TTC549 (cell line): ENCODE results near the gene BACH2.
"Not testable (repeated sequence)": the region's sequence is repeated elsewhere in the genome, so short reads cannot be mapped to it uniquely, and the experiment has no call there.

ENCODE experiments used
- FAIRE-seq: peaks from 2 replicates; lab custom pipeline; 2012; peaks lifted over from hg19 to GRCh38; lab: Jason Lieb, UNC

The BACH2 gene

DNA sequence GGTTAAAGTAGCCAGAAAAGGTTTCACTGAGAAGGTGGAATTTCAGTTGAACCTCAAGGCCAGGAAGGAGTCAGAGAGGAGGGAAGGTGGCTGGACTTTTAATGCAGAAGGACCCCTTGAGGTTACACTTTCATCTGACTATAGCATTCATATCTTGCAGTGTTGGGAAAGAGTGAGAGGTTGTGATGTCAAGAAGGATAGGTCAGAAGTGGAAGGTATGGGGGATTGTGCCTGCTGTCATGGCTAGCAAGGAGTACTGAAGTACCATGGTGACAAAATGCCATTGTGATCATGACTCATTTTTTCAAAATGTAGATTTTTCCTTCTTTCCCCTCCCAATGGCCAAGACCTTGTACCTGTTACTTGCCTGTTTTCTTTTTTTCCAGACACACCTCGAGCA, 5.2 kb upstream of the BACH2 start:
- FAIRE-seq, result no peak

GRCh38 chr6:90298459-90299053, 1.9 kb upstream of the BACH2 start:
- FAIRE-seq, result no peak

DNA sequence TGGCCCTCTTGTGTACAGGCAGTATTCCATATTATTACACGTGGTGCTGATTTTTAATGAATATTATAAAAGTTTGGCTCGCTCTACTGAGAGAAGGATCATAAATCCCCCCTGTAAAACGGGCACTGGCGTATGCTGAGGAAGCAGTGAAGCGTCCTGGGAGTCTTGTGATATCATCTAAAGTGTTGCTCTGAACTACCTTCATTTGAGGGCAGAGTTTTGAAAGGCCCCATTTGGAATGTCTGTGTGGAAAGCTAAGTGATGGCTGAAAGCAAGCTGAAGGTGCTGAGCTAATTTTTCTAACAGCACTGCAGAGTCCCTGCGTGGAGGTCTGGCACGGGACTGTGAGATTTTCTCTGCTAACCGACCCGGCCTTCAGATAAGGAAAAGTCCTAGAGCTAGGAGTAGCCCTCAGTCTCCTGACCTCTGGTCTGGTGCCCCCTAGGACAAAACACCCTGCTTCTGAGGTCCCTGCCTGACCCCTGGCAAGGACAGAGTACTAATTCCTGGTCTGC, 1.3 kb upstream of the BACH2 start:
- FAIRE-seq, result no peak

DNA sequence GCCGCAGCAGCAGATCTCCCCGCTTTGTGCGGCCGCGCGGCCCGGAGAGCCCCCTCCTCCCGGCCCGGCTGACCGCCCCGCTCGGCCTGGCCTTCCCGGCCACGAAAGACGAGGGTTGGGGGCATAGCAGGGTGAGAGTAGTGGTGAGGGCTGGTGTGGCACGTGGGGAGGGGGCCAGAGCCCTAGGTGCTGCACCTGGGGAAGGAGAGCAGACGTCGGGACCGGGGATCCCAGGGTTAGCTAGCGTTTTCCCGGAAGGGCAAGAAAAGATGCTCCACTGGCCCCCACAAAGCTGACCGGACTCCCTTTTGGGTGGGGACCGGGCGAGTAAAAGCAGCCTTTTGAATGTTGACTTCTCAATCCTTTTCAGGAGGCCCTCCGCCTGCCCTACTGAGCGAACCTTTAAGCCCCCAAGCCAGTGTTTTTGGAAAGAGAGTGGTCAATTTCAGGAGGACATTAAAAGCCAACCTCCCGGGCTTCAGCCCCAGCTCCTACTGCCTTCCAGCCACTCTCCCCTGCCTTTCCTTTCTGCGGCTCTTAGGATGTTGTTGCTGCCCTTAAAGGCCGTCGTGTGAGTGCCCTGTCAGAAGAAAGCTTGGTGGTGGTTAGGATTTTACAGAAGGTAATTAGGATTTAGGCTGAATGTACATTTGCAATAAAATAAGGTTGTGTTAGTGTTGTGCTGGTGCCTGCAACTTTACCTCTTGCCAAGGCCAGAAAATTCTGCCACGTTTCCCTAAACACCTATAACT, 648 bp upstream of the BACH2 start:
- FAIRE-seq, result no peak

DNA sequence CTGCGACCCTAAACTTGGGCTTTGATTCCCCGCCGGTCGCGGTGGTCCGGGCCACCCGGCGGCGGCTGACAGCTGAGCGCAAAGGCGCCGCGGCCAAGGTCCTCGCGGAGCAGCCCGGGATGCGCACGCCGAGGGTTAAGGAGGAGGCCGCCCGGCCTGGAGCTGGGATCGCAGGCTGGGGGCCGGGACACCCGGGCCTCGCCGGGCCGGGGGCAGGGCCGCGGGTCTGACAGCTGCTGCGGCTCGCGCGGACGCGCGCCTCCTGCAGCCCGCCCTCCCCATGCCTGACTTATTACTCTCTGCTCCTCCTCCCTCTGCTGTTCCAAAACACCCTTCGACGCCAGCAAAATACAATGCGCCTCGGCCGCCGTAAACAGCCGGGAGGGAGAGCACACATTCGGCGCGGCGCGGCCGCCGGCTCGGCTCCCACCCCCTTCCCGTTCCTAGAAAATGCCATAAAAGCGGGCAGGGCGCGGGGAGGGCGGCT, 746 bp downstream of the BACH2 start:
- FAIRE-seq, result no peak

DNA sequence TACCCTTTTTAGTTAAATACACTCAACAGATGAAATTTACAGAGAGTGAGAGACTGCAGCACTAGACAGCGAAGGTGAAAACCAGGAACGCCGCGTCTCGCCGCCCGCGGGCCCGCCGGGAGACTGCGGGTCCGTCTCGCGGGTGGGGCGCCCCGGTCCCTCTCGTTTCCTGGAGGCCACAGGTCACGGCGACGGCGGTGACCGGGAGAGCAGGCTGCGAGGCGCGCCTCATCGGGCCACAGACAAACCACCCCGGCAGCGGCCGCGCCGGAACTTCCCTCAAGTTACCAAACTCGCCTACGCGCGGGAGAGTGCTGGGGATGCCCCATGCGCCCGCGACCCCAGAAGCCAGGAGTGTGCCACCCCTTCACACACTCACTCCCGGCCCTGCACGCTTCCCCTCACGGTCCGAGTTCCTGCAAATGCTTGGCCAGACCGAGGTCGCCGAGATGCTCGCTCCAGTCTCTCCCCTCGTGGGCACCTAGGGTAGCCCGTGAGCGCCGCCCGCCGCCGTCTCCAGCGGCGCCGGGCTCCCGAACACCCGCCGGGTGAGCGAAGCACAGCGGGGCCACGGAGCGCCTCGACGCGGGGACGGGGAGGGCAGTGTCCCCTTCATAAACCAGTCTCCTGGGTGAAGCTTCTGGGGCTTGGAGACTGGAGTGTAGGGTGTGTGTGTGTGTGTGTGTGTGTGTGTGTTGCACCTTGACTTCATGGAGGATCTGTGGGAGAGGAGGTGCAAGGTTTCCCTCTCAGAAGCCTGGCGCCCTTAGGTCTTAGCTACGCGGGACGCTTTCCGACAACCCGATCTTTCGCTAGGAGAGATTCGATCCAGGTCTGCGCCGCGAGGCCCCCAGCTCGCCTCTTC, 1.4 kb downstream of the BACH2 start:
- FAIRE-seq, result no peak

GRCh38 chr6:90294614-90294988, 2.0 kb downstream of the BACH2 start:
- no peak for FAIRE-seq

DNA sequence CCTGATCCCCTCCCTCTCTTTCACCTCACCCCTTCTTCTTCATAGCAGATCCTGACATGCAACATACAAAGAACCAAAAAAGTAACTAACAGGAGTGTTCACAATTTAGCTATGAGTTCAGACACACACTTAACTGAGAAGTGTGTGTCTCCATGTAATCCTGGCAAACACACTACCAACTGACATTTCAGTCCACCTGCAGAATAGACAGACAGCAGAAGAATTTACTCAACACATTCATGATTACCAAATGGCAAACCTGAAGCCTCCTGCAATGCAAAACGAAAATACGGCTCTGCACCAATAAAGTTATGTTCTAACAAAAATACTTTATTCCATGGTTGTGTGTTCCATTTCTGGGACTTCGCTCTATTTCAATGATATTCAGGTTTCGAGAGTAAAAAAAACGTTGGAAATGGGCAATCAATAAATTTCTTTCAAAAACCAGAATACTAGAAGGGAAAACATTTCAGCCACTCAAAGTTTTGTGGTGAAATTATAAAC, 2.6 kb downstream of the BACH2 start:
- FAIRE-seq, result no peak

DNA sequence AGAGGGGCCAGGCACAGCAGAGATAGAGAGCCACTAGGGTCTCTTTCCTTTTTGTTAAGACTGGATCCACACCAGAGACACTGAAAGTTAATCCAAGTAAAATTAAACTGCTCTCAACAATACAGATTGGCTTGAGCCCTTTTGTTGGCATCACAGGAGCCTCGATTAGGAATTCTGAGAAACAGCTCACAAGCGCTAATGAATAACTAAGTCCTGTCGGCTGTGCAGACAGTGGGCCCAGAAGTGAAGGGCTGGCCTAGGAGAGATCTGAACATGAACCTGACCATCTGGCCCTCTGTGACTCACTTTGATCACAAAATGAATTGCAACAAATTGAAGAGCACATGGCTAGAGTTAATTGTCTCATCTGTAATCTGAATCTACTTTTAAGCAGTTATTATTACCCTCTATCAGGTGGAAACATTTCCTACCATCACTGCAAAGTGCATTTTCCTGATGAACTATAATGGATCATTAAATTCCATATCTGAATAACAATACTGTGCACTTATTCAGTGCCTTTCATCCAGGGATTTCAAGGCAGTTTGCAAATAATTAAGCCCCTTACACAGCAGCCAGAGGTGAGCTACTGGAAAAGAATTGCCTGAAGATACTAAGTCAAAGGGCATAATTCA, 3.2 kb downstream of the BACH2 start:
- no peak for FAIRE-seq

DNA sequence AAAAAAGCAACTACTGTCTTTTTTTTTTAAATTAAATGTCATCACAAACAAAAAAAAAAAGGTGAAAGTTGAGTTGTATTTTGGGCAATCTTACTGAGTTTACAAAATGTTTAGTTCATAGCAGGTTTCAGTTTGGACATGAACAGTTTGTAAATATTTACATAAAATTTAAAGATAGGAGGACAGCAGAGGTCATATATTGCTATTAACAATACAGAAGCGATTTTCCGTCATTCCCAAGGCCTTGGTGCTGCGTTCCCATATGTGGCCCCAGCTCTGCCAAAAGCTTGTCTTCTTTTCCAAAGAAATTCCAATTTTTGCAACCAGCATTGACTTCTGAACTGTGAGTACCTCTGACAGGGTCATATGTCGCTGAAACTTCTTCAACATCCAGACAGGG, 5.1 kb downstream of the BACH2 start:
- FAIRE-seq, result no peak

DNA sequence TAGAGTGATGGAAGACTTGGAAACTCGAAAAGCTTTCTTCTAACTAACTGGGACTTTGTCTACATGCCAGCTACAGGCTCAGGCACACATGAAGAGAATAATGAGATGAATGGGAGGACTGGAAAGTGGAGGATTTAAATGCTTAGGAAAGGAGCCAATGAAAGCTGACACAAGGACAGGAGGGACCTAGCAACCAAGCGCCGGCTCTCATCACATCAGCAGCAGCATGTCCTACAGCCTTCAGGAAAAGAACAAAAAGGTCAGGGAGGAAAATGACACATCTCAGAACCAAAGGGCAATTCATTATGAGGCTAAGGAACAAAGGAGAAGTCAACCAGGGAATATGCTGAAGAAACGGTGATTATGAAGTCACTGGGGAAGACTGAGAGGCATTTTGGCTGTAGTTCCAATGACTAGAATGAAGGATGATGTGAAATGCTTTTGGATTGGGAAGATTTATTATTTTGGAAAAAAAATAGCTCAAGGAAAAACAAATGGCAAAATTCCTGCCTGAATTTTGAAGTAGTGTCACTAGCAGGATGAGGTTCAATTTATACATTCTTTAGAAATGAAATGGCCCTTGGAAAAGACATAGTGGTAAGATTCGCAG, 5.7 kb downstream of the BACH2 start:
- FAIRE-seq, result no peak

- no peak for FAIRE-seq
Observed at GRCh38 chr6:90289902-90290301, 6.7 kb downstream of the BACH2 start.

GRCh38 chr6:90288404-90288803, 8.2 kb downstream of the BACH2 start:
- no peak for FAIRE-seq

DNA sequence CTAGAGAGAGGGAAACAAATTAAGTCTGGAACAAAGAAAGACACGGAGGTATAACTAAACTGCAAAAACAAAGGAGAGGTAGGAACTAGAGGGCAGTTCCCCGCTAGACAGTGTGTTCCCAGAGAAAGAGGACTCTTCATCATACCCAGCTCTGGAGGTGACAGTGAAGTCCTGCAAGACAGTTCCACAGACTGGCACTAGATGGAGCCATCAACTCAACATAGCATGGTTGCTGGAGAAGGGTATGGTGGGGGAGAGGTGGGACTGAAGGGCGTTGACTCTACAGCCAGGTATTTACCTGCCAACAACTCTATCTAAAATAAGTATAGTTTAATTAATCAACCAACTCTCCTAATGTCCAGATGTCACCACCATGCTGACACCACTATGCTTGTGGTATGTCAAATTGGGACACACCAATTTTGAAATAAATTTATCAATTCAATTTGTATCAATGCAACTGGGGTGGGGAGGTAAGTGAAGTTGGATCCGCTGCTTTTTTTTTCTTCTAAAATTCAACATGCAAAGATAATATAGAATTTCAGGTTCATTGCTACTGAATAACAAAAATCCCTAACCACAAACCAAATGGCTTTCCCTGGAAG, 9.7 kb downstream of the BACH2 start:
- no peak for FAIRE-seq

DNA sequence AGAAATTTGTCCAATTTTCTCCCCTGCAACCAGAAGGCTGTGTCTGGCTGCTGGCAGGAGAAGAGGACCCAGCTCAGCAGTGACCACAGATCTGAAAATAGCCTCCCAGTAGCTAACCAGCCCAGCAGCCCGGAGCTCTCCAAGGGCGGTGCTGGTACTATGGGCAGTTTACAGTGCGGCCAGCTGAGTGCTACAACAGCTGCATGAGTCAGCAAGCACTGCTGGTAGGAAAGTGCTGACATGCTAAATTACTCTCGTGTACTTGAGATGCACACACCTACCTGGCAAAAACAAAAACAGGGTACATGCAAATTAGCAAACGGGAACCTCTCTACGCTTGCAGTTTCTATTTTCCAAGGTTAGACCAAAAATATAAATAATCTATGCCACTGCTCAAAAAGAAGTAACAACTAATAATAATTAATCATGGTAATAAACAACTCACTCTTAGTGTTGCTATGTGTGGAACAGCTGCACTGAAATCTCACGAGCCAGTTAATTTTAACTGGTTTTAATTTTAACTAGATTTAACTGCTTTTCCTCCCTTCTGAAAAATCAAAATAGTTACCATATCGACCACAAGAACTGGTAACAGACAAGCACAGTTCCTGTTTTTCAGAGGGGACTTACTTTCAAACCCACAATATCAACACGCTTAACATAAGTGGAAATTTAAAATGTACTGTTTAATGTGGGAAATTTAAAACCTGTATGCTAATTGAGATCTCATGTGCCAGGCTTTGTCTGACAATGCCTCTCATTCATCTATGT, 10.8 kb downstream of the BACH2 start:
- FAIRE-seq, result no peak

- FAIRE-seq, result no peak
Observed at GRCh38 chr6:90285042-90285481, 11.6 kb downstream of the BACH2 start.

GRCh38 chr6:90284236-90285041, 12.2 kb downstream of the BACH2 start:
- no peak for FAIRE-seq

- FAIRE-seq, result not testable (repeated sequence)
Observed at GRCh38 chr6:90282265-90282664, 14.4 kb downstream of the BACH2 start.

- no peak for FAIRE-seq
Observed at GRCh38 chr6:90278129-90278528, 18.5 kb downstream of the BACH2 start.
